ENCODE results near the gene ZFAND2A.
A peak's percentile ranks its signal among the peaks of the same experiment; 100 is the strongest.

ZFAND2A gene

GRCh38 chr7:1136841-1137516 is 23.0 kb downstream of the ZFAND2A start:
- no peaks in the 10 kb centered on the region for H3K27me3 ChIP-seq (ENCODE audit: insufficient read depth, poor library complexity, severe bottlenecking)
- no peak overlapping the region; the same call in 1 of the 2 replicates for H3K27ac ChIP-seq (replicated peaks)
- H3K4me3 ChIP-seq (replicated peaks; ENCODE audit: insufficient read depth, low read length): peak overlapping the region; percentile 97
- TF ChIP-seq POLR2AphosphoS5 (IDR thresholded peaks at IDR 0.05; ENCODE audit: low read depth): no peak
- TF ChIP-seq SPI1 (IDR thresholded peaks at IDR 0.05; ENCODE audit: borderline replicate concordance, low read depth): no peak
- TF ChIP-seq, protein P1, sequence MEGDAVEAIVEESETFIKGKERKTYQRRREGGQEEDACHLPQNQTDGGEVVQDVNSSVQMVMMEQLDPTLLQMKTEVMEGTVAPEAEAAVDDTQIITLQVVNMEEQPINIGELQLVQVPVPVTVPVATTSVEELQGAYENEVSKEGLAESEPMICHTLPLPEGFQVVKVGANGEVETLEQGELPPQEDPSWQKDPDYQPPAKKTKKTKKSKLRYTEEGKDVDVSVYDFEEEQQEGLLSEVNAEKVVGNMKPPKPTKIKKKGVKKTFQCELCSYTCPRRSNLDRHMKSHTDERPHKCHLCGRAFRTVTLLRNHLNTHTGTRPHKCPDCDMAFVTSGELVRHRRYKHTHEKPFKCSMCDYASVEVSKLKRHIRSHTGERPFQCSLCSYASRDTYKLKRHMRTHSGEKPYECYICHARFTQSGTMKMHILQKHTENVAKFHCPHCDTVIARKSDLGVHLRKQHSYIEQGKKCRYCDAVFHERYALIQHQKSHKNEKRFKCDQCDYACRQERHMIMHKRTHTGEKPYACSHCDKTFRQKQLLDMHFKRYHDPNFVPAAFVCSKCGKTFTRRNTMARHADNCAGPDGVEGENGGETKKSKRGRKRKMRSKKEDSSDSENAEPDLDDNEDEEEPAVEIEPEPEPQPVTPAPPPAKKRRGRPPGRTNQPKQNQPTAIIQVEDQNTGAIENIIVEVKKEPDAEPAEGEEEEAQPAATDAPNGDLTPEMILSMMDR (IDR thresholded peaks at IDR 0.05; ENCODE audit: insufficient read depth, low read length): no peak
- TF ChIP-seq GABPA (IDR thresholded peaks at IDR 0.05; ENCODE audit: low read depth): no peak
- TF ChIP-seq REST (IDR thresholded peaks at IDR 0.05; ENCODE audit: insufficient replicate concordance, low read depth): no peak
- DNase-seq (ENCODE audit: low read depth in 1 of 2, low spot score in 1 of 2): no peak

- TF ChIP-seq REST (IDR thresholded peaks at IDR 0.05; ENCODE audit: insufficient replicate concordance, low read depth) (no peak), SPI1 (IDR thresholded peaks at IDR 0.05; ENCODE audit: borderline replicate concordance, low read depth) (no peak; the same call in 1 of the 2 replicates), GABPA (IDR thresholded peaks at IDR 0.05; ENCODE audit: low read depth) (no peak), POLR2AphosphoS5 (IDR thresholded peaks at IDR 0.05; ENCODE audit: low read depth) (no peak)
- TF ChIP-seq, protein P1 (IDR thresholded peaks at IDR 0.05; ENCODE audit: insufficient read depth, low read length): no peak
- DNase-seq (ENCODE audit: low read depth in 1 of 2, low spot score in 1 of 2): peak in 1 of 2 experiments; percentile 39
- no peaks in the 10 kb centered on the region for H3K27me3 ChIP-seq (ENCODE audit: insufficient read depth, poor library complexity, severe bottlenecking)
- no peak overlapping the region for H3K27ac ChIP-seq (replicated peaks)
- no peak overlapping the region for H3K4me3 ChIP-seq (replicated peaks; ENCODE audit: insufficient read depth, low read length)
These were observed 25.0 kb downstream of the ZFAND2A start for GRCh38 chr7:1134951-1135350.

DNA sequence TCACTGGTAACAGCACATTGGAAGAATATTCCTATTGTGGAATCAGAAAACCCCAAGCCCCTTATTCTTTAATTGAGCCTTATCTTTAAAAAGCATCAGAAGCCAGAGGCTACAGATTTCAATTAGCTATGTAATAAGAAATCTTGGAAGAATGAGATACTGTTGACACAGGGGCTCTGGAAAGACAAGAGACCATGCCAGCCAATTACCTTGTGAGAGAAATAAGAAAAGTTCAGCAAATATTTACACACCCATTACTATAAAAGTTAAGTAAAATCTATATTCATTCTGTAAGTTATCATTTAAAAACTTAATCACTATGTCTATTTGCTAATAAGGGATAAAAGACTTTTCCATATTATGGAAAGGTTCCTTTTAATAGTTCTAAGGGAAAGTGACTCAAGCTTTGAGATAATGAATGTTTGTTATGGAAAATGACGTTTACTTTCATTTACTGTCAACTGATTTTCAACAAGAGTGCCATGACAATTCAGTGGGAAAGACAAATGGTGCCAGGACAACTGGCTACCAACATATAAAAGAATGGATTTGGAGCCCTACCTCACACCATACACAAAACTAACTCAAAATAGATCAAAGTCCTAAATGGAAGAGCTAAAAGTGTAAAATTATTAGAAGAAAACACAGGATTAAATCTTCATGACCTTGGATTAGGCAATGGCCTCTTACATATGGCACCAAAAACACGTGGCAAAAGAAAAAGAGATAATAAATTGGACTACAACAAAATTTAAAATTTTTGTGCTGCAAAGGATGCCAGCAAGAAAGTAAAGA is 28.3 kb downstream of the ZFAND2A start:
- DNase-seq (ENCODE audit: low read depth in 1 of 2, low spot score in 1 of 2): no peak
- no peaks in the 10 kb centered on the region for H3K27me3 ChIP-seq (ENCODE audit: insufficient read depth, poor library complexity, severe bottlenecking)
- H3K4me3 ChIP-seq (replicated peaks; ENCODE audit: insufficient read depth, low read length): no peak overlapping the region
- no peak overlapping the region for H3K27ac ChIP-seq (replicated peaks)
- TF ChIP-seq POLR2AphosphoS5 (IDR thresholded peaks at IDR 0.05; ENCODE audit: low read depth): no peak
- TF ChIP-seq GABPA (IDR thresholded peaks at IDR 0.05; ENCODE audit: low read depth): no peak
- TF ChIP-seq SPI1 (IDR thresholded peaks at IDR 0.05; ENCODE audit: borderline replicate concordance, low read depth): no peak
- TF ChIP-seq, protein P1 (IDR thresholded peaks at IDR 0.05; ENCODE audit: insufficient read depth, low read length): no peak
- TF ChIP-seq REST (IDR thresholded peaks at IDR 0.05; ENCODE audit: insufficient replicate concordance, low read depth): no peak
